Activated CD8-positive, alpha-beta memory T cell treated with anti-CD3 and anti-CD28 coated beads, Interleukin-2, amount 10 ng/mL, durations not matched to agents 7 days and 5 days (primary cell): ENCODE results near the gene PELI1. TPM values are rescaled to one million over a fixed set of nuclear protein-coding genes. Genes with fewer than 3 reads are reported as not detected.
"Not testable (repeated sequence)": the region's sequence is repeated elsewhere in the genome, so short reads cannot be mapped to it uniquely, and the experiment has no call there.

Source experiments
- ATAC-seq: fragments of 150-1000 bp; cut with Tn5 transposase; one replicate; pipeline ENCODE4 v1.10.0; 2021; ENCODE audit warnings: moderate library complexity
- CTCF ChIA-PET: fragments of 350-600 bp; sonication (Branson Sonifier 250); formaldehyde crosslinking; loops from one replicate; lab custom pipeline; 2021; ENCODE audit warnings: antibody characterized with exemption; lab: Charles Lee
- DNase-seq: peaks from one replicate; pipeline ENCODE4 v3.0.0-alpha.2; 2020
- H3K27ac Mint-ChIP-seq: one replicate; pipeline ENCODE4 v1.8.0; 2021; ENCODE audit warnings: mild to moderate bottlenecking, mixed read lengths
- H3K27me3 Mint-ChIP-seq: one replicate; pipeline ENCODE4 v1.8.0; 2021; ENCODE audit warnings: mixed read lengths
- H3K36me3 Mint-ChIP-seq: one replicate; pipeline ENCODE4 v1.8.0; 2021; ENCODE audit warnings: mild to moderate bottlenecking, mixed read lengths
- H3K4me1 Mint-ChIP-seq: one replicate; pipeline ENCODE4 v1.8.0; 2021; ENCODE audit warnings: mixed read lengths
- H3K4me3 Mint-ChIP-seq: one replicate; pipeline ENCODE4 v1.8.0; 2021; ENCODE audit warnings: mild to moderate bottlenecking, moderate library complexity, mixed read lengths
- H3K9me3 Mint-ChIP-seq: one replicate; pipeline ENCODE4 v1.8.0; 2022; ENCODE audit warnings: low read depth, mixed read lengths
- total RNA-seq, 2 experiments: library from RNA; stranded (reverse); gene quantifications; one replicate each; pipeline ENCODE4 v1.2.3, GENCODE V29; 2021

PELI1 gene
- total RNA-seq, 2 experiments from 2014 or later, result 39.0 to 40.1 TPM

DNA sequence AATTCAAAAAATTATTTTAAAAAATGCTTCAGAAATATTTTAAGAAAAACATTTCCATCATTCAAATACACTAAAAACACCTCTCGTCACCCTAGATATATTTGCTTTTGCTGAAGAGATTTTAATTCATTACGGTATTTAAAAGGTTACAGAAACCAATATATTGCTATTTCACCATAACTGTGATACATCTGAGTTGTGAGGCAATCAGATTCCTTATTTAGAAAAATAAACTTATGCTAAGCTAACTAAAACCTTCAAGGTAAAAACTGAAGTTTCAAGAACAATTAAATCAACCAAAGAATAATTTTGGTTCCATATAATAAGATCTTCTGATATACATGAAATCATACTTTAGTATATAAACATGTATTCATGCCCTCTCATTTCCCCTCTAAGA, 32.8 kb downstream of the PELI1 start:
- CTCF ChIA-PET, result interaction anchor here (1.0 to 1.2 kb wide), 3 partner anchors 13 to 219 kb away, joined by 3 to 4 read pairs (median 3); no protein-coding TSS in a partner anchor
- ATAC-seq (no peak), DNase-seq (no peak)
- H3K36me3 Mint-ChIP-seq, result peaks cover 34% of the 10 kb centered on the region
- no peak overlapping the region for H3K4me3 Mint-ChIP-seq
- peaks cover 66% of the 10 kb centered on the region for H3K4me1 Mint-ChIP-seq
- H3K27ac Mint-ChIP-seq, result no peak overlapping the region
- H3K27me3 Mint-ChIP-seq, result no peaks in the 10 kb centered on the region
- no peaks in the 10 kb centered on the region for H3K9me3 Mint-ChIP-seq

DNA sequence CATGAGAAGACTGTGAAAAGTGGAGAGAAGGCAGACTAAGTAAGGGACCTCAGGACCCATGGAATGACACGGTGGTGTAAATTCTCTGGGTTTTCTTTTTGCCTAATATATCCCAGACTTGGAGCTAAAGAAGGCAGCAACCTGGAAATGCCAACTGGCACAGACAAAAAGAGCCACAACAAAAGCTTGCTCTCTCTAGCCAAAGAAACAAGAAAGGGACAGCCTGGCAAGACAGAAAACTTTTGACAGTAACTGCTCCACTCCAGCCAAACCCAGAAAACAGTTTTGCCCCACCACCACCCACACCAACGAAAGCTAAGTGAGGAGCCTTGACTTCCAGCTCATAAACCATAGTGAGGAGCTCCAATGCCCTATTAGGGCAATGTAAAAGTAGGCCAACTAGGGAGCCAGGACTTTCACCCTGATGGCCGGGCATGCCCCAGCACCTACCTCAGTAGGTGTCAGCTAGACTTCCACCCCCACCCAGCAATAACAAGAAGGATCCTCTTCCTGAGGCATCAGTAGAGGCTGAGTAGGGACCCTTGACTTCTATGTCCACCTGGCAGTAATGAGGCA, 35.5 kb downstream of the PELI1 start:
- Mint-ChIP-seq H3K9me3 (no peaks in the 10 kb centered on the region), H3K36me3 (peaks cover 52% of the 10 kb centered on the region), H3K4me1 (peaks cover 41% of the 10 kb centered on the region), H3K27me3 (no peaks in the 10 kb centered on the region), H3K4me3 (no peak overlapping the region), H3K27ac (no peak overlapping the region)
- ATAC-seq (no peak), DNase-seq (no peak)
- CTCF ChIA-PET, result interaction anchor here (1.2 kb wide), 1 partner anchor 12 kb away, joined by 3 read pairs; no protein-coding TSS in a partner anchor

DNA sequence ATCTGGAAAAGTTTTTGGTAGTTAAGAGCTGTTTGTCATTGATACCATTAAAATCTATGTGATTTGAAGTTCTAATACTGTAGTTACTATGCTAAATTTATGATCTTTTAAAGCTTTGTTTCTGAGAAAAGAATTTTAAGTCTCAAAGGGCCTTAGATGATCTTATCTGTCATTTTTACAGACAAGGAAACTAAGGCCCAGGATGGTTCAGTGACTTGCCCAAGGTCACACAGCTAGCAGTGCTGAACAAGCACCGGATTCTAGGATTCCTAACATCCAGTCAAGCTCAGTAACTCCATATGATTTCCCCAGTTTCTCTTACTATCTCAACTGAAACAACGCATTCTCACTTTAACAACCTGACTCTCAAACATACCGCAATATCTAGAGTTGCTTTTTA, 37.7 kb downstream of the PELI1 start:
- CTCF ChIA-PET, result interaction anchor here (1.0 to 2.5 kb wide), 4 partner anchors 35 to 221 kb away, joined by 3 to 7 read pairs (median 4); no protein-coding TSS in a partner anchor
- Mint-ChIP-seq H3K4me3 (no peak overlapping the region), H3K27me3 (no peaks in the 10 kb centered on the region), H3K9me3 (no peaks in the 10 kb centered on the region), H3K27ac (no peak overlapping the region), H3K36me3 (peaks cover 62% of the 10 kb centered on the region), H3K4me1 (peaks cover 44% of the 10 kb centered on the region)
- no peak for ATAC-seq
- no peak for DNase-seq

DNA sequence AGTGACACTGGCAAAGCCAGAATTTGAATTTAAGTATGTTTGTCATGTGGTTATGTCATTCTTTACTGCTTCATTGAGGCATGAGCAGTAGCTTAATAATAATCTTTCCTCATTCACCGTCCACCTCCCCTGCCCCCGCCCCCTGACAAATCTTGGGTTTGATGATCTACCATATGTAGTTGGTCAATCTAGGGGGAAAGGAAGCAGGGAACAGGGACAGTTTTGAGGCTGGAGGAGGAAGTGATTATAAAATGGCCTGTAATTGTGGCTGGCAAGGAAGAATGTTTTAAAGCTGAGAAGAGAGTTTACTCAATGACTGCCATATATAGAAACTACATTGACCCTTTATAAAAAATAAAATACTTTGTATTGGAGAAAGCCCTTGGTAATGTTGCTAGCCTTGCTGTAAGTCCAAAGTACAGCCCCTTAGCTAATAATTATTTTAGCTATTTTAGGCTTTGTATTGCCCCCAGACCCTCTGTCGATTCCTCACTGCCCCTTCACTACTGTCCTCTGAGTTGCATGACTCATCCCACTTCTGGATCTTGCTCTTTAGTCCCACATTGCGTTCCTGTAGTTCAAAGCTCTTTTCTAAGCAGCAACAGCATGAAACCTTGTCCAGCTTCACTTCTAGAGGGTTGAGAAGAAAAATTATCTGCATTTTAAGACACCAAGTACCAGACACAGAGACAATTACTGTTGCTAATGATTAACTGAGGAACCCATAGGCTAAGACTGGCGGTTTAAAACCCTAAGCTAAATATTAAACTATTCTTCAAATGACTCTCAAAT, 38.4 kb downstream of the PELI1 start:
- Mint-ChIP-seq H3K4me1 (peaks cover 46% of the 10 kb centered on the region), H3K27ac (no peak overlapping the region), H3K36me3 (peaks cover 59% of the 10 kb centered on the region), H3K4me3 (no peak overlapping the region), H3K9me3 (no peaks in the 10 kb centered on the region), H3K27me3 (no peaks in the 10 kb centered on the region)
- DNase-seq (no peak), ATAC-seq (no peak)
- CTCF ChIA-PET, result interaction anchor here (1.2 to 2.5 kb wide), 3 partner anchors 35 to 222 kb away, joined by 3 to 7 read pairs (median 5); no protein-coding TSS in a partner anchor

DNA sequence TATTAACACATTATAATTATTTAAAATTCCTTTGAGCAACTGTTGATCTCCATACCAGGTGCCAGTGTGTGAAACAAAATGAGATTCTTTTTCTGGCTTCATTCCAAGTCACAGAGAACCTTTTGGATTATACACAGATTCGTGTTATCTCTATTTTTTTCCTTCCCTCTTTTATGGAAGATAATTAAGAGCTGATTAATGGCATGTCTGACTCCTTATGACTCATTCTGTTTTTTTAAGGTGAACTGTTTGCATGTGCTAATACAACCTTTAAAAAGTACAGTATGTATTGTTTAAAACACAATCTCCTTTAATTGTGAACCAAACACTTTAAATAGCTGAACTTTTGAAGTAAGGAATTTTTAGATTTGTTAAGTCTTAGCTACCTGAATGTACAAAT, 39.3 kb downstream of the PELI1 start:
- peaks cover 43% of the 10 kb centered on the region for H3K4me1 Mint-ChIP-seq

DNA sequence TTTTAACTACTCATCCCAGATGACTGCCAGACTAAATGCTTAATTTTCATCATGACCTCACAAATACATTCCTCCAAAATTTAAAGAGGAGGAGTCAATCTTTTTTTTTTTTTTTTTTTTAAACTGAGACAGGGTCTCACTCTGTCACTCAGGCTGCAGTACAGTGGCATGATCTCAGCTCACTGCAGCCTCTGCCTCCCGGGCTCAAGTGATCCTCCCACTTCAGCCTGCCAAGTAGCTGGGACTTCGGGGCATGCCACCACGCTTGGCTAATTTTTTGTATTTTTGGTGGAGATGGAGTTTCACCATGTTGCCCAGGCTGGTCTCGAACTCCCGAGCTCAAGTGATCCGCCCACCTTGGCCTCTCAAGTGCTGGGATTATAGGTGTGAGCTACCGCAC, 41.5 kb downstream of the PELI1 start:
- DNase-seq, H3K27me3 Mint-ChIP-seq, CTCF ChIA-PET, H3K9me3 Mint-ChIP-seq, H3K4me3 Mint-ChIP-seq, ATAC-seq: not testable (repeated sequence)
- Mint-ChIP-seq H3K36me3 (peaks cover 59% of the 10 kb centered on the region), H3K27ac (peak overlapping the region; percentile 19), H3K4me1 (peaks cover 32% of the 10 kb centered on the region)

More for the DNA sequence above, 39.3 kb downstream of the PELI1 start:
- Mint-ChIP-seq H3K9me3 (no peaks in the 10 kb centered on the region), H3K27me3 (no peaks in the 10 kb centered on the region), H3K36me3 (peaks cover 56% of the 10 kb centered on the region), H3K4me3 (no peak overlapping the region), H3K27ac (no peak overlapping the region)
- DNase-seq, result no peak
- no peak for ATAC-seq
- CTCF ChIA-PET, result interaction anchor here (1.5 kb wide), 1 partner anchor 9 kb away, joined by 6 read pairs; no protein-coding TSS in a partner anchor

DNA sequence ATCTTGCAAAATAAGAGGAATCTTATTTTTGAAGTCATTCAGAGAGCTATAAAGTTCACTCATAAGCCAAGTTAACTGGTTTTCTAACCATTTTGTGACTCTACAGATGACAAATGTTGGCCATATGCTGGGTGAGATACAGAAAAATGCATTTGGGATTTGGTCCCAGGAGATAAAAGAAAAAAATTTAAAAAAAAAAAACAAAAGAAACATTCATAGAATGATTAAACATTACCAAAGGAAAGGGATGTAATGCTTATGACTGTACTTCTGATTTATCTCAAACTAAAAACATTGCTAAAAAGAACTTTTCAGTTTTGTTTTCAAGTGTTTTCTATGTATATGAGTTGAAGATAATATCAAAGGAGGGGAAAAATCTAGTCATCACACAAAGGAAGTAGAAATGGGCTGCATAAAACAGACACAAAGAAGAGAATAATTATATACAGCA, 43.1 kb downstream of the PELI1 start:
- Mint-ChIP-seq H3K4me3 (no peak overlapping the region), H3K4me1 (peaks cover 29% of the 10 kb centered on the region), H3K27ac (peak overlapping the region; percentile 73), H3K36me3 (peaks cover 59% of the 10 kb centered on the region), H3K27me3 (no peaks in the 10 kb centered on the region), H3K9me3 (no peaks in the 10 kb centered on the region)
- CTCF ChIA-PET, result interaction anchor here (0.8 to 1.4 kb wide), 4 partner anchors 18 to 387 kb away, joined by 3 to 4 read pairs (median 3); no protein-coding TSS in a partner anchor
- DNase-seq (no peak), ATAC-seq (peak; percentile 78)

DNA sequence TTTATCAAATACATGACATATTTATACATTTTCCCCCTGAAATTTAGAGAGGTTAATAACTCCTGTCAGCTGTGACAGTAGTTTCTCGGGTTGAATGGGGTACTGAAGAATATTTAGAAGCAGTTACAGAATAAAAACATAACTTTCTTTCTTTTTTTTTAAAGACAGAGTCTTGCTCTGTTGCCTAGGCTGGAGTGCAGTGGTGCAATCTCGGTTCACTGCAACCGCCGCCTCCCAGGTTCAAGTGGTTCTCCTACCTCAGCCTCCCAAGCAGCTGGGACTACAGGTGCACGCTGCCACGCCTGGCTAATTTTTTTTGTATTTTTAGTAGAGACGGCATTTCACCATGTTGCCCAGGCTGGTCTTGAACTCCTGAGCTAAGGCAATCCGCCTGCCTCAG, 43.6 kb downstream of the PELI1 start:
- not testable (repeated sequence) for DNase-seq, ATAC-seq, H3K27me3 Mint-ChIP-seq, H3K9me3 Mint-ChIP-seq, H3K4me3 Mint-ChIP-seq
- H3K4me1 Mint-ChIP-seq, result peaks cover 27% of the 10 kb centered on the region
- peak overlapping the region; percentile 73 for H3K27ac Mint-ChIP-seq
- peaks cover 60% of the 10 kb centered on the region for H3K36me3 Mint-ChIP-seq
- CTCF ChIA-PET, result interaction anchor here (1.2 to 1.3 kb wide), 2 partner anchors 18 to 42 kb away, joined by 3 to 4 read pairs; no protein-coding TSS in a partner anchor

DNA sequence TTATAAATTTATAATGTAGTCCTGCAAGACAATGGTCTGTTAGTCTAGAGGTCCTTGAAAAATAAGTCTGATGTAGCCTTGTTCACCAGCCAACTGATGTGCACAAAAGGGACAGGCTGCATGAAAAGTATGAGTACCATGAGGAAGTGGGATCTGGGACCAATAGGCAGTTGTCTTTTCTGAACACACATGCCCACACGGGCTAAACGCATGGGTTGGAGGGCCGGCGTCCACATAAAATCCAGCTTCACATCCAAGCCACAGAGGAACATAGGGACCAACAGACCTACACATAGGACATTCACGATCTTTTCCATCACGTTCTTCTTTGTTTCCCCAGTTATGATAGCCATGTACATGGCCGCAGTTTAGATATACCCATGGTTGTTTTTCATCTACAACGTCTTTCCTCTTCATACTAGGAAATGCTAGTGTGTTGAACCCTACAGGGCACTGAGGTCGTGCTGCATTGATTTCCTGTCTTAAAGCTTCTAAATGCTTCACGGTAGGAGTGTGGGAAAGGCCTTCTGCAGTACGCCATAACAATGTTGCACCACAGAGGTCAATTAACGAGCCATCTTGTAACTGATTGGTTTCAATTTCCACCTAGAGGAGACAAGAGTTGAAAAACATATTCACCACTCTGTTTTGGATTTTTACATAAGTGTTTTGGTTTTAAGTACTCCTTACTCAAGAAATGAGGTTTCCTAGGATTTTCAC, 49.4 kb downstream of the PELI1 start:
- no peak for ATAC-seq
- Mint-ChIP-seq H3K27me3 (no peaks in the 10 kb centered on the region), H3K27ac (no peak overlapping the region), H3K4me1 (peaks cover 3% of the 10 kb centered on the region), H3K4me3 (no peak overlapping the region), H3K36me3 (peaks cover 73% of the 10 kb centered on the region), H3K9me3 (no peaks in the 10 kb centered on the region)
- DNase-seq, result no peak
- CTCF ChIA-PET, result interaction anchor here (1.7 kb wide), 1 partner anchor 10 kb away, joined by 6 read pairs; no protein-coding TSS in a partner anchor

DNA sequence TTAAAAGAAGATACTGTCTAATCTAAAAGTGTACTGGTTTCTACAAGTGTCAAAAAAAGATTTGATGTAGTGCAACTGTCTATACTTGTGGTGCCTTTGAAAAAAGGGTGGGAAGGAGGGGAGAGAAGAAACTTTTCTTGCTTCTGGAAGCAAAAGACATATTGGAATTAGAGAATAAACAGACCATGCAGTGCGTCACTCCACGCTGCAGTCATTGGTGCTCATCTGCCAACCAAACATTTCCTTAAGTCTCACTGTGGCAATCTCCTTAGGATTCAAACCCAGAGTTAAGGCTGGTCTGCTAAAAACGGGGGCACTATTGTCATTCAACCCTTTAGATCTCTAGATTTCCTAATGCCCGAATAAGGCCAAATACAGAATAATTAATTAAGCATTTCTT, 50.9 kb downstream of the PELI1 start:
- Mint-ChIP-seq H3K4me3 (no peak overlapping the region), H3K4me1 (peaks cover 2% of the 10 kb centered on the region), H3K36me3 (peaks cover 64% of the 10 kb centered on the region), H3K27me3 (no peaks in the 10 kb centered on the region), H3K27ac (no peak overlapping the region), H3K9me3 (no peaks in the 10 kb centered on the region)
- CTCF ChIA-PET, result no interaction called here
- ATAC-seq (no peak), DNase-seq (no peak)

DNA sequence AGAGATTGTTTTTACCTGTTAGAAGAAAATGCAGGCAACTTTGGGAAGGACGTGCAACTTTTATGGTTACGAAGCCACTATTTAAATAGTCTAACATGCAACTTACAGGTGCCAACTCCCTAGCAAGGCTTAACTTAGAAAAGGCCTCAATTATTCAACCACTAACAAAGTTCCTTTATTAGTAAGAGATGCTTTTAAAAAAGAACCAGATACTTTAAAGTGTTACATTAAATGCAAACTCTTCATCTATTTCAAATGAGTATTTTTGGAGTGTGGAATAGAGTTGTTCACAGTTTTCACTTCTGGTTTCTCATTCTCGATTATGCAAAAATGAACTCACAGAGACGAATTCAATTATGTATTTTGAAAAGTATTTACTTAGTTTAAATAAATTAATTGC, 51.7 kb downstream of the PELI1 start:
- peaks cover 2% of the 10 kb centered on the region for H3K4me1 Mint-ChIP-seq
- H3K27ac Mint-ChIP-seq, result no peak overlapping the region
- no peaks in the 10 kb centered on the region for H3K27me3 Mint-ChIP-seq
- DNase-seq, result no peak
- no peaks in the 10 kb centered on the region for H3K9me3 Mint-ChIP-seq
- peaks cover 57% of the 10 kb centered on the region for H3K36me3 Mint-ChIP-seq
- H3K4me3 Mint-ChIP-seq, result no peak overlapping the region
- no peak for ATAC-seq
- CTCF ChIA-PET, result no interaction called here

DNA sequence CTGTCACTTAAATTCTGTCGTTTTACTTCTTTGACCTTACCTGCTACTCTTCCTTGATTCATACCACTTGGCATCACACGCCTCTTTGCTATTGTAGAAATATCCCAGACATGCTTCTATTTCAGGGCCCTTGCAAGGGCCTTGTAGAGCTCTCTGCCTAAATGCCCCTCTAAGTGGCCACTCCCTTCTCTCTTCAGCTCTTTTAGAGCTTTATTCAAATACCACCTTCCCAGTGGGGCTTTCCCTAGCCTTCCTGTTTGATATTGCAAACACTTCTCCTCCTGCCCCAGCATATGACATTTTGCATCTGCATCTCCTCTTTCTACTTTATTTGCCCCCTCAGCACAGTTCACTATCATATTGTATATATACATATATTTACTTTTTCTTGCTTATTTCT, 54.0 kb downstream of the PELI1 start:
- H3K4me1 Mint-ChIP-seq, result peaks cover 2% of the 10 kb centered on the region
- H3K36me3 Mint-ChIP-seq, result peaks cover 37% of the 10 kb centered on the region
- no peaks in the 10 kb centered on the region for H3K9me3 Mint-ChIP-seq
- no peaks in the 10 kb centered on the region for H3K27me3 Mint-ChIP-seq
- CTCF ChIA-PET, result no interaction called here
- H3K4me3 Mint-ChIP-seq, result no peak overlapping the region
- H3K27ac Mint-ChIP-seq, result no peak overlapping the region
- ATAC-seq (no peak), DNase-seq (no peak)
